ENCODE results near the gene PRR23E.

DNA sequence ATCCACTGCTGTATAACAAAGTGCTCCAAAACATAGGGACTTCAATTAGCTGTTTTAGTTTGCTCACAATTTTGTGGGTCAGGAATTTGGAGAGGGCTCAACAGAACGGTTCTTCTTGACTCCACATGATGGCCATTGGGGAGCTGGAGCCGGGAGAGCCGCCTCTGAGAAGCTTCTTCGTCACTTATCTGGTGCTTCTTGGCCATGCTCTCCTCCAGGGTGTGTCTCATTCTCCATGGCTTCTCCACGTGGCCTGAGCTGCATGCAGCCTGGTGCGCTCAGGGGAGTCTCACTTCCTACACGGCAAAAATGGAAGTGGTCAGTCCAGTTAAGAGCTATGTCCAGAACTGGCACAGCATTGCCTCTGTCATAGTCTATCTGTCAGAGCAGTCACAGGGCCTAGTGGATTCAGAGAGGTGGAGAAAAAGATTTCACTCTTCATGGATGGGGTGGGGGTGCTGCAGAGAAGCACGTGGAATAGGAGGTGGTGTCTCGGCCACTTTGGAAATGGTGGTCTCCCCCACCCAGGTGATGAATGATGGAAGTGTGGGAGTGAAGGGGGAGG lies 26.3 kb upstream of the PRR23E start:
- TF ChIP-seq, protein P1, sequence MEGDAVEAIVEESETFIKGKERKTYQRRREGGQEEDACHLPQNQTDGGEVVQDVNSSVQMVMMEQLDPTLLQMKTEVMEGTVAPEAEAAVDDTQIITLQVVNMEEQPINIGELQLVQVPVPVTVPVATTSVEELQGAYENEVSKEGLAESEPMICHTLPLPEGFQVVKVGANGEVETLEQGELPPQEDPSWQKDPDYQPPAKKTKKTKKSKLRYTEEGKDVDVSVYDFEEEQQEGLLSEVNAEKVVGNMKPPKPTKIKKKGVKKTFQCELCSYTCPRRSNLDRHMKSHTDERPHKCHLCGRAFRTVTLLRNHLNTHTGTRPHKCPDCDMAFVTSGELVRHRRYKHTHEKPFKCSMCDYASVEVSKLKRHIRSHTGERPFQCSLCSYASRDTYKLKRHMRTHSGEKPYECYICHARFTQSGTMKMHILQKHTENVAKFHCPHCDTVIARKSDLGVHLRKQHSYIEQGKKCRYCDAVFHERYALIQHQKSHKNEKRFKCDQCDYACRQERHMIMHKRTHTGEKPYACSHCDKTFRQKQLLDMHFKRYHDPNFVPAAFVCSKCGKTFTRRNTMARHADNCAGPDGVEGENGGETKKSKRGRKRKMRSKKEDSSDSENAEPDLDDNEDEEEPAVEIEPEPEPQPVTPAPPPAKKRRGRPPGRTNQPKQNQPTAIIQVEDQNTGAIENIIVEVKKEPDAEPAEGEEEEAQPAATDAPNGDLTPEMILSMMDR (IDR thresholded peaks at IDR 0.05), result no peak
- no peak for TF ChIP-seq POLR2A (IDR thresholded peaks at IDR 0.05)
